HepG2 (cell line): ENCODE results near the gene TP53TG5. TPM values are rescaled to one million over a fixed set of nuclear protein-coding genes. Genes with fewer than 3 reads are reported as not detected.

Experiments
- HOXA5 ChIP-seq: sonication (generic); formaldehyde crosslinking; IDR thresholded peaks from 2 replicates; pipeline ENCODE4 v1.4.0; 2020; ENCODE audit warnings: missing genetic modification reagents
- MTF1 ChIP-seq: sonication (generic); formaldehyde crosslinking; IDR thresholded peaks from 2 replicates; pipeline ENCODE4 v1.5.0; 2020; ENCODE audit warnings: missing genetic modification reagents
- NCOR1 ChIP-seq: fragments of 200-600 bp; sonication (generic); IDR thresholded peaks from 2 replicates; pipeline ENCODE4 v1.7.0; 2017; ENCODE audit warnings: antibody characterized with exemption, low read length, borderline replicate concordance
- TAF1 ChIP-seq: sonication (generic); formaldehyde crosslinking; IDR thresholded peaks from 2 replicates; pipeline ENCODE4 v1.4.0; 2020; ENCODE audit warnings: missing genetic modification reagents
- U2AF2 ChIP-seq: fragments of 200-400 bp; formaldehyde crosslinking; IDR thresholded peaks from 2 replicates; pipeline ENCODE4 v1.6.1; 2017; ENCODE audit warnings: low read depth, mild to moderate bottlenecking, low read length
- ZNF12 ChIP-seq: sonication (generic); formaldehyde crosslinking; IDR thresholded peaks from 2 replicates; pipeline ENCODE4 v1.5.0; 2020; ENCODE audit warnings: missing genetic modification reagents
- ZNF17 ChIP-seq: sonication (generic); formaldehyde crosslinking; IDR thresholded peaks from 2 replicates; pipeline ENCODE4 v1.5.0; 2020; ENCODE audit warnings: mild to moderate bottlenecking, missing genetic modification reagents
- ZNF264 ChIP-seq: sonication (generic); formaldehyde crosslinking; IDR thresholded peaks from 2 replicates; pipeline ENCODE4 v1.4.0; 2020; ENCODE audit warnings: missing genetic modification reagents
- ZNF567 ChIP-seq: sonication (generic); formaldehyde crosslinking; IDR thresholded peaks from 2 replicates; pipeline ENCODE4 v1.8.1; 2023; ENCODE audit warnings: mild to moderate bottlenecking, missing genetic modification reagents, borderline replicate concordance
- ZNF781 ChIP-seq: sonication (generic); formaldehyde crosslinking; IDR thresholded peaks from 2 replicates; pipeline ENCODE4 v1.5.1; 2020; ENCODE audit warnings: borderline replicate concordance, mild to moderate bottlenecking, missing genetic modification reagents; ENCODE audit errors: not compliant biosample characterization
- ZNF800 ChIP-seq: sonication (generic); formaldehyde crosslinking; IDR thresholded peaks from 2 replicates; pipeline ENCODE4 v1.4.0; 2020; ENCODE audit warnings: missing genetic modification reagents
- polyA plus RNA-seq, 8 experiments: library from polyadenylated mRNA; depleted of rRNA in 3 of 8; stranded (reverse) in 7 of 8; unstranded in 1 of 8; fragments of >200 nt; fragmentation: Illumina TruSeq in 4 of 8; extraction: Trizol in 4 of 8; gene quantifications; 2 replicates each; pipeline versions ENCODE4 v1.2.1 to v1.2.3, GENCODE V29; 2011 to 2016; ENCODE audit warnings: low read depth in 4 of 8, missing spikeins in 1 of 8, mixed read lengths in 1 of 8; ENCODE audit not compliant: insufficient read depth in 1 of 8
- total RNA-seq, 5 experiments: library from RNA; depleted of rRNA; stranded (reverse); fragments of >200 nt; fragmentation: Illumina TruSeq; extraction: Trizol; gene quantifications; 2 replicates each; pipeline ENCODE4 v1.2.3, GENCODE V29; 2016; ENCODE audit warnings: low read depth in 1 of 5
- TF ChIP-seq, protein P1 (sequence below), 2 experiments: sonication (generic) in 1 of 2; formaldehyde crosslinking in 1 of 2; IDR thresholded peaks; 2 replicates each; pipeline versions ENCODE4 v1.6.1 to v1.9.0; 2014 to 2022; ENCODE audit warnings: antibody characterized with exemption in 1 of 2, borderline replicate concordance in 1 of 2, inconsistent platforms in 1 of 2, low read depth in 1 of 2, missing genetic modification reagents in 1 of 2
- TF ChIP-seq, protein P2 (sequence below): sonication (generic); formaldehyde crosslinking; IDR thresholded peaks from 2 replicates; pipeline ENCODE4 v1.8.0; 2022; ENCODE audit warnings: low read depth, missing genetic modification reagents
- TF ChIP-seq, protein P3 (sequence below): sonication (generic); formaldehyde crosslinking; IDR thresholded peaks from 2 replicates; pipeline ENCODE4 v1.4.0; 2020; ENCODE audit warnings: missing genetic modification reagents

Gene TP53TG5
- total and polyA plus RNA-seq, 2 of the 13 experiments (the other 11 are each of a cell fraction or from before 2014, with no cell fraction given), result 0.11 TPM; not detected in 1

DNA sequence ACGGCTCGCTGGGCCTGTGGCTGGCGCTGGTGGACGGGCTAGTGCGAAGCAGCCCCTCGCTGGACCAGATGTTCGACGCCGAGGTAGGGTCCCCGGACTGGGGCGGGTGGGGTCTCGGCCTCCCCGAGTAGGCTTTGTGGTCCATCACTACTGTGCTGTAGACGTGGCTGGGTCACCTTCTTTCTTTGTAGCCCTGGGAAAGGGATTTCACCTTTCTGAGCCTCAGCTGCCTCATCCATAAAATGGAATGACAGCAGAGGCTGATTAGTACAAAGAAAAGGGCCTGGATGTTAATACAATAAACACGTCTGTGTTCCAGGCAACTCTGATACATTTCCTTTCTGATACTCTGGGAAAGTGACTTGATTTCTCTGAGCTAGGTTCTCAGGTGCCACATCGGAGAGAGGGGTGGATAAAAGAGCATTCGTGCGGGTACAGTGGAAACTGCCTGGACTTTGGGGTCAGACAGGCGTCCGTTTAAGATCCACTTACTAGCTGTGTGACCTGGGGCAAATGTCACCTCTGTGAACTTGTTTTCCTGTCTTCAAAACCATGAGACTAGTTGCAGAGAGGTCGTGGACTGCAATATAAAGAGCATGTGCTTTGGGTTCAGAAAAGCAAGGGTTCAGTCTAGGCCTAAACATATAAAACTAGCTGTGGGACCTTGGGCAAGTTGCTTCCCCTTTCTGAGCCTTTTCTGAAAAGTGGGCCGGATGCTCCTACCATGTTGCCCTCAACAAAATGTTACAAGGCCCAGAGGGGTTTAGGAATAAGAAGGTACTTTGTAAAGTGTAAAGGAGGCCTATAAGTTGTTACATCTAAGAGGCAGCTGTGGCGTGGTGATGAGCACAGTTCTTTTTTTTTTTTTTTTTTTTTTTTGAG, 14.3 kb downstream of the TP53TG5 start (continued):
- TF ChIP-seq, protein P1, sequence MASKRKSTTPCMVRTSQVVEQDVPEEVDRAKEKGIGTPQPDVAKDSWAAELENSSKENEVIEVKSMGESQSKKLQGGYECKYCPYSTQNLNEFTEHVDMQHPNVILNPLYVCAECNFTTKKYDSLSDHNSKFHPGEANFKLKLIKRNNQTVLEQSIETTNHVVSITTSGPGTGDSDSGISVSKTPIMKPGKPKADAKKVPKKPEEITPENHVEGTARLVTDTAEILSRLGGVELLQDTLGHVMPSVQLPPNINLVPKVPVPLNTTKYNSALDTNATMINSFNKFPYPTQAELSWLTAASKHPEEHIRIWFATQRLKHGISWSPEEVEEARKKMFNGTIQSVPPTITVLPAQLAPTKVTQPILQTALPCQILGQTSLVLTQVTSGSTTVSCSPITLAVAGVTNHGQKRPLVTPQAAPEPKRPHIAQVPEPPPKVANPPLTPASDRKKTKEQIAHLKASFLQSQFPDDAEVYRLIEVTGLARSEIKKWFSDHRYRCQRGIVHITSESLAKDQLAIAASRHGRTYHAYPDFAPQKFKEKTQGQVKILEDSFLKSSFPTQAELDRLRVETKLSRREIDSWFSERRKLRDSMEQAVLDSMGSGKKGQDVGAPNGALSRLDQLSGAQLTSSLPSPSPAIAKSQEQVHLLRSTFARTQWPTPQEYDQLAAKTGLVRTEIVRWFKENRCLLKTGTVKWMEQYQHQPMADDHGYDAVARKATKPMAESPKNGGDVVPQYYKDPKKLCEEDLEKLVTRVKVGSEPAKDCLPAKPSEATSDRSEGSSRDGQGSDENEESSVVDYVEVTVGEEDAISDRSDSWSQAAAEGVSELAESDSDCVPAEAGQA (IDR thresholded peaks at IDR 0.05; ENCODE audit: low read depth), result no peak
- TF ChIP-seq, protein P1 (CRISPR knock-in tag; IDR thresholded peaks at IDR 0.05; ENCODE audit: borderline replicate concordance), result 0 out of 2 replicates have a peak, but pooled peaks have one; percentile 6
- TF ChIP-seq HOXA5 (CRISPR knock-in tag), result no peak
- TF ChIP-seq, protein P2, sequence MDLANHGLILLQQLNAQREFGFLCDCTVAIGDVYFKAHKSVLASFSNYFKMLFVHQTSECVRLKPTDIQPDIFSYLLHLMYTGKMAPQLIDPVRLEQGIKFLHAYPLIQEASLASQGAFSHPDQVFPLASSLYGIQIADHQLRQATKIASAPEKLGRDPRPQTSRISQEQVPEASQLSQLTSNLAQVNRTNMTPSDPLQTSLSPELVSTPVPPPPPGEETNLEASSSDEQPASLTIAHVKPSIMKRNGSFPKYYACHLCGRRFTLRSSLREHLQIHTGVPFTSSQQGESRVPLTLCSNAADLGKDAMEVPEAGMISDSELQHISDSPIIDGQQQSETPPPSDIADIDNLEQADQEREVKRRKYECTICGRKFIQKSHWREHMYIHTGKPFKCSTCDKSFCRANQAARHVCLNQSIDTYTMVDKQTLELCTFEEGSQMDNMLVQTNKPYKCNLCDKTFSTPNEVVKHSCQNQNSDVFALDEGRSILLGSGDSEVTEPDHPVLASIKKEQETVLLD (CRISPR knock-in tag), result no peak
- 0 out of 2 replicates have a peak, but pooled peaks have one; percentile 75 for TF ChIP-seq ZNF264
- TF ChIP-seq ZNF12 (CRISPR knock-in tag), result 0 out of 2 replicates have a peak, but pooled peaks have one; percentile 14
- no peak for TF ChIP-seq ZNF567 (CRISPR knock-in tag)
- peak; percentile 4; the same call in 1 of the 2 replicates for TF ChIP-seq ZNF800 (CRISPR knock-in tag)
- TF ChIP-seq ZNF17 (CRISPR knock-in tag), result no peak
- peak; percentile 28 for TF ChIP-seq ZNF781 (CRISPR knock-in tag)
- no peak for TF ChIP-seq MTF1 (CRISPR knock-in tag)
- TF ChIP-seq NCOR1, result 0 out of 2 replicates have a peak, but pooled peaks have one; percentile 22
- TF ChIP-seq U2AF2, result 0 out of 2 replicates have a peak, but pooled peaks have one; percentile 10
- no peak for TF ChIP-seq TAF1 (CRISPR knock-in tag)
- TF ChIP-seq, protein P3, sequence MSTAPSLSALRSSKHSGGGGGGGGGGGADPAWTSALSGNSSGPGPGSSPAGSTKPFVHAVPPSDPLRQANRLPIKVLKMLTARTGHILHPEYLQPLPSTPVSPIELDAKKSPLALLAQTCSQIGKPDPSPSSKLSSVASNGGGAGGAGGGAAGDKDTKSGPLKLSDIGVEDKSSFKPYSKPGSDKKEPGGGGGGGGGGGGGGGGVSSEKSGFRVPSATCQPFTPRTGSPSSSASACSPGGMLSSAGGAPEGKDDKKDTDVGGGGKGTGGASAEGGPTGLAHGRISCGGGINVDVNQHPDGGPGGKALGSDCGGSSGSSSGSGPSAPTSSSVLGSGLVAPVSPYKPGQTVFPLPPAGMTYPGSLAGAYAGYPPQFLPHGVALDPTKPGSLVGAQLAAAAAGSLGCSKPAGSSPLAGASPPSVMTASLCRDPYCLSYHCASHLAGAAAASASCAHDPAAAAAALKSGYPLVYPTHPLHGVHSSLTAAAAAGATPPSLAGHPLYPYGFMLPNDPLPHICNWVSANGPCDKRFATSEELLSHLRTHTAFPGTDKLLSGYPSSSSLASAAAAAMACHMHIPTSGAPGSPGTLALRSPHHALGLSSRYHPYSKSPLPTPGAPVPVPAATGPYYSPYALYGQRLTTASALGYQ (CRISPR knock-in tag), result 0 out of 2 replicates have a peak, but pooled peaks have one; percentile 10
